Transverse colon (tissue), 4 donors: Measurements from ENCODE around the gene HSD17B8. TPM values are rescaled to one million over a fixed set of nuclear protein-coding genes. Genes with fewer than 3 reads are reported as not detected.

Source experiments
- DNase-seq: peaks from one replicate; pipeline ENCODE4 v3.0.0-alpha.2; 2019
- H3K27ac ChIP-seq, 4 donors: fragments of 200-600 bp; sonication (generic); 2 replicates each; pipeline ENCODE4 v1.5.1; 2016 to 2018; ENCODE audit warnings: inconsistent platforms in 4 of 4
- H3K27me3 ChIP-seq: fragments of 200-600 bp; sonication (generic); 2 replicates; pipeline ENCODE4 v1.5.1; 2017; ENCODE audit warnings: inconsistent platforms
- H3K36me3 ChIP-seq, 4 donors: fragments of 200-600 bp; sonication (generic); 2 replicates each; pipeline ENCODE4 v1.5.1; 2017 to 2019; ENCODE audit warnings: inconsistent platforms in 4 of 4
- H3K4me1 ChIP-seq, 4 donors: fragments of 200-600 bp; sonication (generic); 2 replicates each; pipeline ENCODE4 v1.5.1; 2017 to 2020; ENCODE audit warnings: inconsistent platforms in 4 of 4
- H3K4me3 ChIP-seq, 4 donors: fragments of 200-600 bp; sonication (generic); 1 replicate in 1 of 4; 2 replicates in 3 of 4; pipeline versions ENCODE4 v1.5.1 to v1.6.1; 2017 to 2019; ENCODE audit warnings: inconsistent platforms in 4 of 4
- H3K9me3 ChIP-seq, 2 donors: fragments of 200-600 bp; sonication (generic); 2 replicates each; pipeline ENCODE4 v1.5.1; 2017 to 2019; ENCODE audit warnings: inconsistent platforms in 2 of 2
- EP300 ChIP-seq: sonication (generic); formaldehyde crosslinking; IDR thresholded peaks from one replicate; pipeline ENCODE4 v1.6.1; 2017; ENCODE audit warnings: antibody characterized with exemption, low read depth
- POLR2A ChIP-seq: fragments of 450-650 bp; IDR thresholded peaks from one replicate; pipeline ENCODE4 v1.6.1; 2016; ENCODE audit warnings: antibody characterized with exemption, mild to moderate bottlenecking, moderate library complexity
- POLR2AphosphoS5 ChIP-seq, 3 donors: sonication (generic); formaldehyde crosslinking; IDR thresholded peaks; one replicate each; pipeline ENCODE4 v1.6.1; 2016; ENCODE audit warnings: antibody characterized with exemption in 3 of 3
- WGBS, 2 donors: methylation state at CpG; one replicate each; pipeline ENCODE4 v1.1.5; 2018; ENCODE audit warnings: low coverage in 1 of 2; 5-methylcytosine and 5-hydroxymethylcytosine counted together
- in situ Hi-C, 4 donors: fragments of 200-750 bp; cut with MboI; loops; one replicate each; pipeline versions ENCODE4 v1.15.0 to v1.15.1; 2017; ENCODE audit warnings: low sequenced_read_pairs in 3 of 4, low pct_ligation_motif_present in 1 of 4, low pct_unique_long_range_greater_than_20kb in 1 of 4
- intact Hi-C: fragments of 100-400 bp; cut with DNase I; formaldehyde crosslinking; loops from one replicate; pipeline ENCODE4 v1.15.1; 2023; ENCODE audit warnings: low total_unique reads
- total RNA-seq, 4 donors: library from RNA; depleted of rRNA; stranded (reverse); fragments of >200 nt; gene quantifications; one replicate each; pipeline ENCODE4 v1.1.0, GENCODE V29; 2016
- TF ChIP-seq, protein P1 (sequence below), 5 experiments: fragments of 200-600 bp in 3 of 5; fragments of 450-650 bp in 2 of 5; sonication (generic) in 3 of 5; IDR thresholded peaks; 1 replicate in 2 of 5; 2 replicates in 3 of 5; pipeline ENCODE4 v1.5.1; 2016 to 2017; ENCODE audit warnings: antibody characterized with exemption in 5 of 5, inconsistent platforms in 3 of 5, mild to moderate bottlenecking in 2 of 5, moderate library complexity in 1 of 5

HSD17B8 gene
- total RNA-seq, 4 donors from 2014 or later, result 34.3 to 65.7 (median 43.1) TPM

DNA sequence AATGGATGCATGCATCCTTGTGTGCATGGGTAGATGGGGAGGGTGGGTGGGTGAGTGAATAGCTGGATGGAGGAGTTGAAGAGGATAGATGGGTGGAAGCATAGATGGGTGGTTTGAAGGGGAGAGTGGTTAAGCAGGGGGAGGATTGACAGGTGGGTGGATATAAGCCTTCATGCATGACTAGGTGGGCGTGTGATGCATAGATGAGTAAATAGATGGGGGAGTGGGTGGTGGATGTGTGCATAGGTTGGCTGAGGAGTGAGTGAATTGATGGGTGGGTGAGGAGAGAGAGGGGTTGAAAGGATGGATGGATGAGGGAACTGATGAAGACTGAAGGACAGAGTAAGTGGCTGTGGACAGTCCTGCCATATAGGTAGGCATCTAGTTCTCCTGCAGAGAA, 16.6 kb upstream of the HSD17B8 start:
- no peak for TF ChIP-seq EP300
- no peak for TF ChIP-seq POLR2A
- no peak for TF ChIP-seq POLR2AphosphoS5 (IDR thresholded peaks at IDR 0.05)
- TF ChIP-seq, protein P1, sequence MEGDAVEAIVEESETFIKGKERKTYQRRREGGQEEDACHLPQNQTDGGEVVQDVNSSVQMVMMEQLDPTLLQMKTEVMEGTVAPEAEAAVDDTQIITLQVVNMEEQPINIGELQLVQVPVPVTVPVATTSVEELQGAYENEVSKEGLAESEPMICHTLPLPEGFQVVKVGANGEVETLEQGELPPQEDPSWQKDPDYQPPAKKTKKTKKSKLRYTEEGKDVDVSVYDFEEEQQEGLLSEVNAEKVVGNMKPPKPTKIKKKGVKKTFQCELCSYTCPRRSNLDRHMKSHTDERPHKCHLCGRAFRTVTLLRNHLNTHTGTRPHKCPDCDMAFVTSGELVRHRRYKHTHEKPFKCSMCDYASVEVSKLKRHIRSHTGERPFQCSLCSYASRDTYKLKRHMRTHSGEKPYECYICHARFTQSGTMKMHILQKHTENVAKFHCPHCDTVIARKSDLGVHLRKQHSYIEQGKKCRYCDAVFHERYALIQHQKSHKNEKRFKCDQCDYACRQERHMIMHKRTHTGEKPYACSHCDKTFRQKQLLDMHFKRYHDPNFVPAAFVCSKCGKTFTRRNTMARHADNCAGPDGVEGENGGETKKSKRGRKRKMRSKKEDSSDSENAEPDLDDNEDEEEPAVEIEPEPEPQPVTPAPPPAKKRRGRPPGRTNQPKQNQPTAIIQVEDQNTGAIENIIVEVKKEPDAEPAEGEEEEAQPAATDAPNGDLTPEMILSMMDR (IDR thresholded peaks at IDR 0.05), result no peak
- in situ Hi-C loops, result no loop called here
- no peak overlapping the region for H3K27ac ChIP-seq

DNA sequence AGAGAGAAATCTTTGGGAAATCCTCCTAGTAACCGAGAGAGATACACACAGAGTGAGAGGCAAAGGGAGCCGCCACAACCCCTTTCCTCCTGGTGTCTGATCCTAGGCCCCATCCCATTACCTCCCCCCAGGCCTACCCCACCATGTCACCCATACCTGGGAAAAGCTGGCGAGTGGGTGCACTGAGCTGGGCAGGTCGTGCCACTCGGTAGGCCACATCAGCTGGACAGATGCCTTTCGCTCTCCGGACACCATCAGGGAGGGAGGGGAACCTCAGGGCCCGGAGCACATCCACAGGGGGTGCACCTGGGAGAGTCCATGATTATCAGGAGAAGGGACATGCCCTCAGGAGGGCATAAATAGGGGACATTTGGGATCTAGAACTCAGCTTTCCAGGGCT, 15.3 kb upstream of the HSD17B8 start:
- Histone ChIP-seq H3K27ac (no peak overlapping the region), H3K27me3 (peaks cover 37% of the 10 kb centered on the region), H3K36me3 (peaks cover 0 to under 1% (median 0%) of the 10 kb centered on the region in 4 donors), H3K4me1 (peaks cover 9 to 20% (median 12%) of the 10 kb centered on the region in 4 donors), H3K9me3 (no peaks in the 10 kb centered on the region), H3K4me3 (no peak overlapping the region)
- intact Hi-C loops (no loop called here), in situ Hi-C loops (no loop called here)
- no peak for DNase-seq
- no peak for TF ChIP-seq POLR2AphosphoS5 (IDR thresholded peaks at IDR 0.05)
- TF ChIP-seq POLR2A, result no peak
- TF ChIP-seq, protein P1 (IDR thresholded peaks at IDR 0.05), result no peak
- TF ChIP-seq EP300, result no peak
- WGBS, 2 donors, result 80 to 86% methylated on average over 1 to 8 of the region's 8 CpGs

More for the DNA sequence above, 16.6 kb upstream of the HSD17B8 start:
- Histone ChIP-seq H3K9me3 (no peaks in the 10 kb centered on the region), H3K4me1 (peaks cover 7 to 14% (median 10%) of the 10 kb centered on the region in 4 donors), H3K4me3 (no peak overlapping the region), H3K27me3 (peaks cover 34% of the 10 kb centered on the region), H3K36me3 (no peaks in the 10 kb centered on the region)
- DNase-seq, result no peak
- intact Hi-C loops, result no loop called here
- WGBS, 2 donors, result 71% methylated on average over 1 of the region's 1 CpG

DNA sequence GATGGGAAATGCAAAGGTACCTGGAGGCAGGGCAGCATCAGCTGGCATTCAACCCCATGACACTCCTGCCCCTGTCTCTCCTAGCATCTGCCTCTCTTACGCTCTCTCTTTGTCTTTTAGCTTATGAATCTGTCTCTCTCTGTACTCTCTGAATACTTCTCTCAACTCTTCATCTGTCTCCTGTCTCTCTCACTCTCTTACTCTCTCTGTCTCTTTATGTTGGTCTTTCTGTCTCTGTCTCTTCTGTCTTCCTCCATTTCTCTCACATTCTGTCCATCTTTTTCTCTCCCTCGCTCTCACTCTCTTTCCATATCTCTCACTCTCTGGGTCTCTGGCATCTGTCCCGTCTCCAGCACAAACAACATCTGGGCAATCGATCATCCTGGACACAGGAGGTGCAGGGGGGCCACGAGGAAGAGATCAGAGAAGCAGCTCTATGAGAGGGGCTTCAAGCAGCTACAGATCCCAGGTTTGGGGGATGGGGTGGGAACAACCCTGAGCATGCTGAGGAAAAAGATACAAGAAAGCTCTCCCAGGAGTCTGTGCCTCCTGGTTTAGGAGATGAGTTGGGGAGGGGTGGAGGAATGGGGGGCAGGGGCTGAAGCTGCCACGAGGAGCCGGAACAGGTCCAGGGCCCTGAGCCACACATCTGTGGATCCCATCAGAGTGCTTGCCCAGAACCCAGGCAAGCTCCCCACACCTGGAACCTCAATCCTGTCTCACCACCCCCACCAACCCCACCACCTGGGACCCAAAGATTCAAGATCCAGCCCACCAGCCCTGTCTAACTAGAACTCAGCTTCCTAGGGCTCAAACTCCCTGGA, 14.6 kb upstream of the HSD17B8 start:
- H3K9me3 ChIP-seq, result no peaks in the 10 kb centered on the region
- intact Hi-C loops (no loop called here), in situ Hi-C loops (no loop called here)
- H3K4me3 ChIP-seq, result no peak overlapping the region
- DNase-seq, result no peak
- H3K36me3 ChIP-seq, result peaks cover 0 to 7% (median 3%) of the 10 kb centered on the region in 4 donors
- peaks cover 9 to 20% (median 12%) of the 10 kb centered on the region in 4 donors for H3K4me1 ChIP-seq
- TF ChIP-seq POLR2A (no peak), POLR2AphosphoS5 (IDR thresholded peaks at IDR 0.05) (no peak), EP300 (no peak)
- TF ChIP-seq, protein P1 (IDR thresholded peaks at IDR 0.05), result no peak
- no peak overlapping the region for H3K27ac ChIP-seq
- 65 to 69% methylated on average over 5 to 7 of the region's 7 CpGs for WGBS, 2 donors
- peaks cover 37% of the 10 kb centered on the region for H3K27me3 ChIP-seq

DNA sequence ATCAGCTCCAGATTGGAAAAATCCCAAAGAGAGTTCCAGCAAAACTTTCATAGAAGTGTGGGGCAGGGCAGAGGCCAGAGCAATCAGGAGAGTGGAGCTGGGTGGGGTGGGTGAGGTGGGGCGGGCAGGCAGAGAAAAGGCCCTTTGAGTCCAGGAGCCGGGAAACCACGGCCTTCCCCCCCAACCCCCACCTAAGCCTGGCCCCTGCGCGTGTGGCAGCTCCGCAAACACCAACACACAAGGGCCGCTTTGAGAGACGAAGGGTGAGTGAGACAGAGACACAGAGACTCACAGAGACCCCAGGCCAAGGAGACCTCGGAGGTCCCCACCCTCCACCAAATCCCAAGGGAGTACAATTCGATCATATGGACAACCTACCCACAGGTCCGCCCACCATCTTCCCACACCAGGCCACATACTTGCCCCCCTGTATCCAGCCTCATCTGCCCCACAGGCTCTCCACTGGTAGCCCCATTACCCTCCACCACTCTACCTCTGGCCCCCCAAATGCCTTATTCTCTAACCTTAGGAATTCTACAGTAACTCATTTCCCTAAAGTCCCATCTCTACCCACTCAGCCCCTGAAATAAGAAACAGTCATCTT, 13.8 kb upstream of the HSD17B8 start:
- intact Hi-C loops (no loop called here), in situ Hi-C loops (no loop called here)
- 67 to 84% methylated on average over 1 to 10 of the region's 11 CpGs for WGBS, 2 donors
- Histone ChIP-seq H3K9me3 (no peaks in the 10 kb centered on the region), H3K4me1 (peaks cover 9 to 20% (median 12%) of the 10 kb centered on the region in 4 donors), H3K27ac (no peak overlapping the region), H3K27me3 (peaks cover 37% of the 10 kb centered on the region), H3K36me3 (peaks cover 0 to 14% (median 5%) of the 10 kb centered on the region in 4 donors), H3K4me3 (no peak overlapping the region)
- TF ChIP-seq EP300 (no peak), POLR2AphosphoS5 (IDR thresholded peaks at IDR 0.05) (no peak), POLR2A (no peak)
- TF ChIP-seq, protein P1 (IDR thresholded peaks at IDR 0.05), result no peak
- DNase-seq, result no peak
